GM19023 (cell line): ENCODE results near the gene CDC42BPA.

Experiments
- ATAC-seq: cut with Tn5 transposase; IDR thresholded peaks from one replicate; pipeline ENCODE4 v1.9.1; 2021; ENCODE audit warnings: mild to moderate bottlenecking, moderate library complexity; ENCODE audit not compliant: unreplicated experiment

CDC42BPA gene

DNA sequence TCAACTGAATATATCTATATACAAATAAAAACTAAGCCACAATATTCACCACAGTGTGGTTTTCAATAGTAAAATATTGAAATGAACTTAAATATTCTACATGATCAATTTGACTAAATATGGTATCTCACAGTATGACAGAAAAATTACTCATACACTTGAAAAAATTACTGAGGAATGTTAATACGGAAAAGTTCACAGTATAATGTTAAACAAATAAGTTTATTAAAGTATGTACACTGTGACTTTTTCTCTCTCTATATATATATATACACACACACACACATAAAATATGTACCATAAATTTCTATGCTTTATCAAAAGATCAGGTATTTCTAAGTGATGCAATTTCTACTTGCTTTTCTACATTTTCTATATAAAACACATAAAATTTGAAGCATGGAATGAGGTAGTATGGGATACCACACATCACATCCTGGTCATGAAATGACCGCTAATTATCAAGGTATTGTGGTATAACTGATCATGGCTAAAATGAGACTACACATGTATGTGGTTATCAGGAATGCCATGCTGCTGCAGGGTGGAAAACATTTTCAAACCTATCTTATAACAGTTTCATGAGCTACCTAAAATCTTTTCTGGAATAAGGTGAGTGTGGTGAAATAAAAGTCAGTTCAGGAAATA lies 102.3 kb downstream of the CDC42BPA start:
- no peak for ATAC-seq

DNA sequence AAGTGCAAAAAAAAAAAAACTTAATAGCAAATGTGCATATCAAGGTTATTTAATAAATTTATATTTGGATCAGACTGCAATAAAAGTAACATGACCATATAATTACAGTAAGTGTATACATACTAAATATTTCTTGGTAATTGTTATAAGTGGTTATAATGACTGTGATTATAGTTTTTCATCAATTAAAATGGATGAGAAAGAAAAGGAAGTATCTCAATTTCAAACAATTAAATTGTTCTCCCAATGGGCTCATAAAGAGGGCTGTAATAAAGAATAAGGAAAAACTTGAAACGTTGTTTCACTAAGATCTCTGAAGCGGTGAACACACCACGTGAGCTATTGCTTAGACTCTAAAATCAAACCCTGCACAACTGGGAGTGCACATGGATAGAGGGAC lies 104.1 kb downstream of the CDC42BPA start:
- no peak for ATAC-seq

GRCh38 chr1:227213426-227213825 lies 104.9 kb downstream of the CDC42BPA start:
- ATAC-seq, result no peak

DNA sequence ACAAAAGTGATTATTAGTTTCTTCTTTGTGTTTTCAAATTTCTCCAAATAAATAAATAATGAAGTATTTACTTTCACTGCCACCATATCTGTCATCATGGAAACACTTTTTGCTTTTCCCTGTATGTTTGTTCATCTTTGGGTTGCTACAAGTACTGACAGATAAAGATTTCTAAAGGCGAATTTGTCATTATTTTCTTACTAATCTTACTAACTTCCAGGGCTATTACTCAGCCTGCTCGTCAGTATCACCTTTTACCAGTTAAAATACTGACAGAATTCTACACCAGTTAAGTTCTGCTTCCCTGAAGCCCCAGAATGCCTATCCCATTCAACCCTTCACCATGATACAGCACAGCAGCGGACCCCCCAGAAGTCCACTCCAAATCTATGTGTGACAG lies 106.1 kb downstream of the CDC42BPA start:
- ATAC-seq, result no peak

GRCh38 chr1:227210604-227211003 lies 107.7 kb downstream of the CDC42BPA start:
- no peak for ATAC-seq

DNA sequence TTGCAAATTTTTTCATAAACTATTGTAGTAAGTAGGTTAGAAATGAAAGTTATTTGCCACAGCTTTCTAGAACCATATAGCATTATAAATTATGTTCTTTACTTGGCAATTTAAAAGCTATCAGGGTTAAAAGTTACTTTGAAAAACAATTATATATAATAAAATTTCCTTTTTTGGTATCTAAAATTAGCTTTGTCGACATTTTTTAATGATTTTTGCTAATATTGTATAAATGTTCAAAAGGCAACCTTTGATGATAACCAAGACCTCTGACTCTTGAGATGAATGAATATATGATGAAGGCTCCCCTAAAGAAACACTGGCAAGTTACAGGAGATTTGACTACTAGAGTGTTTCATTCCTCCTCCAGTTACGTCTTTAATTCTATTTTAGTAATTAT lies 121.2 kb downstream of the CDC42BPA start:
- ATAC-seq, result no peak

- no peak for ATAC-seq
Measured at GRCh38 chr1:227192163-227192562, 126.1 kb downstream of the CDC42BPA start.

GRCh38 chr1:227191607-227192006 lies 126.7 kb downstream of the CDC42BPA start:
- no peak for ATAC-seq

DNA sequence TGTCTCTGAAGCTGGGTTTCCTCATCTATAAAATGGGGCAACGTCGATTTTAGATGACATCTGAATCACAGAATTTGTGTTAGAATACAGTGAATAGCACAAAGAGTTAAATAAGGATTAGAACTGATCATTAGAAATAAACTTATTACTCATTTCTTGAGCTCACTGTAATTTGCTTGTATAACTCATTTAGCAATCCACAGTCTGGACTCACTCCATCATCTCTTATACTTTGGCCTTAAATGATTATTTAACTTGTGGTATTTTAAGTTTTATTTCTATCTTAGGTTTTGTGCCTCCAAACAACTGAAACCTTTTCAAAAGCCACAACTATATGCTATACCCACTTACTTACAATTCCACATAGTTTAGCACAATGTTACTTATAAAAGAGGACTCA lies 128.0 kb downstream of the CDC42BPA start:
- ATAC-seq, result no peak

GRCh38 chr1:227185291-227185690 lies 133.0 kb downstream of the CDC42BPA start:
- no peak for ATAC-seq

- ATAC-seq, result no peak
Measured at GRCh38 chr1:227182012-227182411, 136.3 kb downstream of the CDC42BPA start.

DNA sequence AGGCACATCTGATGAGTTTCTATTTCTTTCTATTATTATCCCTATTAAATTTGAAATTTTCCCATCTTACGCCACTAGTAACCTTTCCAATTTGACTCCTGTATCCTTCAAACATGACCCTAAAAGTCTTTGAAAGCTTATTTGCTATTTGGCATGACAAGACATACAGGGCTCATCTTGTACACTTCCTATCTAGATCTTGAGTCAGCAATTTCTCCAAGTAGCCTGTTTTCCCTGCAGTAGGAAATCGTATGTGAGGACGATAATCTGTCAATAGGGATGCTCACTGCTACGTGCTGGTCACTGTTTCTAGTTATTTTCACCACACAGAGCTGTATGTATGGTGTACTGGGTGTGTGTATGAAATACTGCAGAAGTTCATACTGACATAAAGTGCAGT lies 142.7 kb downstream of the CDC42BPA start:
- ATAC-seq, result no peak

GRCh38 chr1:227174164-227174563 lies 144.1 kb downstream of the CDC42BPA start:
- no peak for ATAC-seq

DNA sequence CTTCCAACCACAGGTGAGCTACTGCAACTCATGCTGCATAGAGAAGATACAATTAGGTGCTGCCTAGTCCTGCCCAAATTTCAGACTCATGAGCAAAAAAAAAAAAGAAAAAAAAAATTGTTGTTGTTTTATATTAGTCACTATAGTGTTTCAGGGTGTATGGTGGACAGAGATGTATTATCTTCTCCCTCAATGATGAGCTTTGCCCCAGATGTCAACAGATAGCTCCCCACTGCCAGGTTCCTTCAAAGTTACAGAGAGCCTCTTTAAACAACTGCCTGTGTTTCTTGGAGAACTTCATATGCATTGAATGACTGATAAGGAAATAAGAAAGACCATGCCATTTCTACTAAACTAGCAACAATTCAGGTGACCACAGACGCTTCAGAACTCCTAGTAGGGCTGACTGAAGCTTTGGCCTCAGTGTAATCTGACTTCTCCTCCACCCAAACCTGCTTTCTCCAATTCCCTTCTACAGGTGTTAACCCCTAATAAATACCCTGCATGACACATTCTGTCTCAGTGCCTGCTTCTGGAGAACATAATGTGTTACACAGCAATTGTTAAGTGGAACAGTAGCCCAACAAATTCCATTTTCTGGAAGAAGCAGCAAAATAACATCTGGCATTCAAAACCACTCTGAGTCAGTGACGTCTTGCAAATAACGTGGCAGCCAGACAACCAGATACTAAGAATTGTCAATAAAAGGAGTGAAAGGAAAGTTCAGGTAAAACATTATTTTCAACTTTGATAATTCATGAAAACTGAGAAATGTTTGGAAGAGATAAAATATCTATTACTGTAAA lies 147.7 kb downstream of the CDC42BPA start:
- no peak for ATAC-seq

- no peak for ATAC-seq
Measured at GRCh38 chr1:227169343-227169742, 148.9 kb downstream of the CDC42BPA start.

- ATAC-seq, result no peak
Measured at GRCh38 chr1:227167276-227168101, 150.8 kb downstream of the CDC42BPA start.

GRCh38 chr1:227166559-227166958 lies 151.7 kb downstream of the CDC42BPA start:
- no peak for ATAC-seq

DNA sequence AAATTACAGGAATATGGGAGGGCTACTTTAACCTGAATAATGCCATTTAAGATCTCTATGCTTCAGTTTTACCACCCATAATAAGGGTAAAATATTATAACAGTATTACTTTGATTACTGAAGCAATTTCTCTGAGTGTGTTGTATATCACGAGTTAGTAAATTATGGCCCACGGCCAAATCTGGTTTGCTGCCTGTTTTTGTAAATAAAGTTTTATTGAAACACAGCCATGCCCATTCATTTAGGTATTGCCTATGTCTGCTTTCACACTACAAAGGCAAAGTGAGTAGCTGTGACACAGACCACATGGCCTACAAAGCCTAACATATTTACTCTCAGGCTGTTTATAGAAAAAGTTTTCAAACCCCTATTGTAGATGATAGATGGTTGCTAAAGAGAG lies 156.8 kb downstream of the CDC42BPA start:
- ATAC-seq, result no peak

- ATAC-seq, result no peak
Measured at GRCh38 chr1:227156520-227156919, 161.8 kb downstream of the CDC42BPA start.

GRCh38 chr1:227155688-227156087 lies 162.6 kb downstream of the CDC42BPA start:
- no peak for ATAC-seq

GRCh38 chr1:227155004-227155403 lies 163.3 kb downstream of the CDC42BPA start:
- ATAC-seq, result no peak

GRCh38 chr1:227152525-227152924 lies 165.8 kb downstream of the CDC42BPA start:
- no peak for ATAC-seq
